ENCODE results near the gene DNAJC5. TPM values are rescaled to one million over a fixed set of nuclear protein-coding genes. Genes with fewer than 3 reads are reported as not detected.

The DNAJC5 gene
- total RNA-seq, 1 experiment from 2014 or later, result 28.5 TPM

DNA sequence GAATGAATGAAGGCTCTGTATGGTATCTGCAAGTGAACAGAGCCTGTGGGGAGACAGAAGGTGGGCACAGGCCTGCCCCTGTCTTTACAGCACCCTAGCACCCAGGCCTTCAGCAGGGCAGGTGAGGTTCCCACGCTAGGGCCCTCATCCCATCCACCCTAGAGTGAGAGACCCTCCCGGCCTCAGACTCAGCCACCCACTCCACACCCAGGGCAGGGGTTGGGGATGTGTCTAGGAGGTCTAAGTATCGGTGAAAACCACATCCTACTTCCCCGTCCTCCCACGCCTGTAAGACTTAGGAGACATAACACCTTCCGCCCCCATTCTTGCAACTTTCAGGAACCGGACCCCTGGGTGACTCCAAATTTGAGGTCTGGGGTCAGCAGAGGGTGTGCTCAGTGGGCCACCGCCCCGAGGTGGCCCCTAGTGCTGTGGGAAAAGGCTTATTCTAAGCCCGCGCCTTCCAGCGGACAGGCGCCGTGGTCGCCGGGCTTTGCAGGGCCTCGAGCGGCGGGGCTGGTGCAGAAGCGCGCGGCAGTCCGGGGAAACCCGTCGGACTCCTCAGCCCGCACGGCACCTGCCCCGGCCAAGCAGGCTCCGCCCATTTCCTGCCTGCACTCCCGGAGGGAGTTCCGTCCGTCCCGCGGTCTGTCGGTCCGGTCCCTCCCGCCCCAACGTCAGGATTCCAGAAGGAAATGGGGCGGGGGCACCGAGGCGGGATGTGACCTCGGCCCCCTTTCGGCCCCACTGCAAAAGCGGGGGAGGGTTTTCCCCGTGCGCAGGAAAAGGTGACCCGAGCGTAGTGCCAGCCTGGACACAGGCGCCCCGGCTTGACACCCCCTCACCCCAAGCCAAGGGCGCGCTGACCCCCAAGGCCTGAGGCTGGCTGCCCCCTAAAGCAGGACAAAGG is 83.6 kb downstream of the DNAJC5 start (continued):
- TF ChIP-seq PREB (CRISPR knock-in tag; IDR thresholded peaks at IDR 0.05; ENCODE audit: borderline replicate concordance), result no peak
- no peak for TF ChIP-seq NR2C2 (CRISPR knock-in tag; IDR thresholded peaks at IDR 0.05)
- TF ChIP-seq HMGA2 (CRISPR knock-in tag; IDR thresholded peaks at IDR 0.05), result no peak
- TF ChIP-seq RORB (CRISPR knock-in tag; IDR thresholded peaks at IDR 0.05), result no peak
- no peak for TF ChIP-seq TP53 (CRISPR knock-in tag; IDR thresholded peaks at IDR 0.05)
- 0 out of 2 replicates have a peak, but pooled peaks have one; percentile 18 for TF ChIP-seq IRF1 (CRISPR knock-in tag; IDR thresholded peaks at IDR 0.05)
- no peak for TF ChIP-seq ATF3 (CRISPR knock-in tag; conservative IDR thresholded peaks at IDR 0.05)
- no peak for TF ChIP-seq CREB1 (CRISPR knock-in tag; IDR thresholded peaks at IDR 0.05)
- no peak for TF ChIP-seq PRRX2 (CRISPR knock-in tag; IDR thresholded peaks at IDR 0.05)
- TF ChIP-seq ZNF317 (CRISPR knock-in tag; IDR thresholded peaks at IDR 0.05; ENCODE audit: borderline replicate concordance, low read depth), result no peak
- TF ChIP-seq ZNF138 (CRISPR knock-in tag; conservative IDR thresholded peaks at IDR 0.05), result no peak; the same call in 1 of the 2 replicates
- TF ChIP-seq ZNF671 (CRISPR knock-in tag; IDR thresholded peaks at IDR 0.05), result no peak
- TF ChIP-seq, protein P1, sequence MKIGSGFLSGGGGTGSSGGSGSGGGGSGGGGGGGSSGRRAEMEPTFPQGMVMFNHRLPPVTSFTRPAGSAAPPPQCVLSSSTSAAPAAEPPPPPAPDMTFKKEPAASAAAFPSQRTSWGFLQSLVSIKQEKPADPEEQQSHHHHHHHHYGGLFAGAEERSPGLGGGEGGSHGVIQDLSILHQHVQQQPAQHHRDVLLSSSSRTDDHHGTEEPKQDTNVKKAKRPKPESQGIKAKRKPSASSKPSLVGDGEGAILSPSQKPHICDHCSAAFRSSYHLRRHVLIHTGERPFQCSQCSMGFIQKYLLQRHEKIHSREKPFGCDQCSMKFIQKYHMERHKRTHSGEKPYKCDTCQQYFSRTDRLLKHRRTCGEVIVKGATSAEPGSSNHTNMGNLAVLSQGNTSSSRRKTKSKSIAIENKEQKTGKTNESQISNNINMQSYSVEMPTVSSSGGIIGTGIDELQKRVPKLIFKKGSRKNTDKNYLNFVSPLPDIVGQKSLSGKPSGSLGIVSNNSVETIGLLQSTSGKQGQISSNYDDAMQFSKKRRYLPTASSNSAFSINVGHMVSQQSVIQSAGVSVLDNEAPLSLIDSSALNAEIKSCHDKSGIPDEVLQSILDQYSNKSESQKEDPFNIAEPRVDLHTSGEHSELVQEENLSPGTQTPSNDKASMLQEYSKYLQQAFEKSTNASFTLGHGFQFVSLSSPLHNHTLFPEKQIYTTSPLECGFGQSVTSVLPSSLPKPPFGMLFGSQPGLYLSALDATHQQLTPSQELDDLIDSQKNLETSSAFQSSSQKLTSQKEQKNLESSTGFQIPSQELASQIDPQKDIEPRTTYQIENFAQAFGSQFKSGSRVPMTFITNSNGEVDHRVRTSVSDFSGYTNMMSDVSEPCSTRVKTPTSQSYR (CRISPR knock-in tag; IDR thresholded peaks at IDR 0.05), result no peak
- TF ChIP-seq FOXK1 (CRISPR knock-in tag; IDR thresholded peaks at IDR 0.05), result 0 out of 2 replicates have a peak, but pooled peaks have one; percentile 24
- TF ChIP-seq EMX1 (CRISPR knock-in tag; IDR thresholded peaks at IDR 0.05), result no peak
- TF ChIP-seq MAX (CRISPR knock-in tag; IDR thresholded peaks at IDR 0.05), result peak; percentile 81
- TF ChIP-seq ZNF232 (CRISPR knock-in tag; IDR thresholded peaks at IDR 0.05), result peak; percentile 61; the same call in 1 of the 2 replicates
- TF ChIP-seq RELA (CRISPR knock-in tag; IDR thresholded peaks at IDR 0.05; ENCODE audit: borderline replicate concordance), result no peak
- peak; percentile 73; the same call in 1 of the 2 replicates for TF ChIP-seq ZBTB21 (CRISPR knock-in tag; IDR thresholded peaks at IDR 0.05; ENCODE audit: borderline replicate concordance)
- TF ChIP-seq SMAD3 (CRISPR knock-in tag; IDR thresholded peaks at IDR 0.05; ENCODE audit: borderline replicate concordance), result no peak
- no peak for TF ChIP-seq TEAD4 (CRISPR knock-in tag; IDR thresholded peaks at IDR 0.05)
- TF ChIP-seq SP1 (CRISPR knock-in tag; conservative IDR thresholded peaks at IDR 0.05), result peak; percentile 93
- TF ChIP-seq OVOL2 (CRISPR knock-in tag; IDR thresholded peaks at IDR 0.05; ENCODE audit: borderline replicate concordance), result no peak
- peak; percentile 61; the same call in 1 of the 2 replicates for TF ChIP-seq GABPB1 (CRISPR knock-in tag; IDR thresholded peaks at IDR 0.05)
- TF ChIP-seq, protein P2, sequence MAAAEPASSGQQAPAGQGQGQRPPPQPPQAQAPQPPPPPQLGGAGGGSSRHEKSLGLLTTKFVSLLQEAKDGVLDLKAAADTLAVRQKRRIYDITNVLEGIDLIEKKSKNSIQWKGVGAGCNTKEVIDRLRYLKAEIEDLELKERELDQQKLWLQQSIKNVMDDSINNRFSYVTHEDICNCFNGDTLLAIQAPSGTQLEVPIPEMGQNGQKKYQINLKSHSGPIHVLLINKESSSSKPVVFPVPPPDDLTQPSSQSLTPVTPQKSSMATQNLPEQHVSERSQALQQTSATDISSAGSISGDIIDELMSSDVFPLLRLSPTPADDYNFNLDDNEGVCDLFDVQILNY (CRISPR knock-in tag; IDR thresholded peaks at IDR 0.05), result peak; percentile 65
- TF ChIP-seq ZNF423 (CRISPR knock-in tag; IDR thresholded peaks at IDR 0.05), result no peak
- TF ChIP-seq, protein P3, sequence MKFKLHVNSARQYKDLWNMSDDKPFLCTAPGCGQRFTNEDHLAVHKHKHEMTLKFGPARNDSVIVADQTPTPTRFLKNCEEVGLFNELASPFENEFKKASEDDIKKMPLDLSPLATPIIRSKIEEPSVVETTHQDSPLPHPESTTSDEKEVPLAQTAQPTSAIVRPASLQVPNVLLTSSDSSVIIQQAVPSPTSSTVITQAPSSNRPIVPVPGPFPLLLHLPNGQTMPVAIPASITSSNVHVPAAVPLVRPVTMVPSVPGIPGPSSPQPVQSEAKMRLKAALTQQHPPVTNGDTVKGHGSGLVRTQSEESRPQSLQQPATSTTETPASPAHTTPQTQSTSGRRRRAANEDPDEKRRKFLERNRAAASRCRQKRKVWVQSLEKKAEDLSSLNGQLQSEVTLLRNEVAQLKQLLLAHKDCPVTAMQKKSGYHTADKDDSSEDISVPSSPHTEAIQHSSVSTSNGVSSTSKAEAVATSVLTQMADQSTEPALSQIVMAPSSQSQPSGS (CRISPR knock-in tag; IDR thresholded peaks at IDR 0.05; ENCODE audit: borderline replicate concordance, low read depth), result no peak
- no peak for TF ChIP-seq CREM (CRISPR knock-in tag; IDR thresholded peaks at IDR 0.05)
- TF ChIP-seq ATF1 (CRISPR knock-in tag; IDR thresholded peaks at IDR 0.05), result no peak
